Measurements from ENCODE around the gene NDUFS1. TPM values are rescaled to one million over a fixed set of nuclear protein-coding genes. Genes with fewer than 3 reads are reported as not detected.
"Not testable (repeated sequence)": the region's sequence is repeated elsewhere in the genome, so short reads cannot be mapped to it uniquely, and the experiment has no call there.

NDUFS1 gene
- total and polyA plus RNA-seq, 9 of the 15 experiments (the other 6 are each of a cell fraction or from before 2014, with no cell fraction given) = 75.0 to 130 (median 91.5) TPM

DNA sequence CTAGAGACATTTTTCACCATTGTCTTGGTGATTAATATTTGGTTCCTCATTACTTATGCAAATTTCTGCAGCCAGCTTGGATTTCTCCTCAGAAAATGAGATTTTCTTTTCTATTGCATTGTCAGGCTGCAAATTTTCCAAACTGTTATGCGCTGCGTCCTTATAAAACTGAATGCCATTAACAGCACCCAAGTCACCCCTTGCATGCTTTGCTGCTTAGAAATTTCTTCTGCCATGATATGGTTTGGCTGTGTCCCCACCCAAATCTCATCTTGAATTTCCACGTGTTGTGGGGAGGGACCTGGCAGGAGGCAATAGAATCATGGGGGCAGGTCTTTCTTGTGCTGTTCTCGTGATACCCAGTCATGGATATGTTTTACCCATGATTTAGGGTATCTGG is 9.0 kb upstream of the NDUFS1 start:
- H3K9me1 ChIP-seq (ENCODE audit: control insufficient read depth, insufficient read depth, low read length); H3K9ac ChIP-seq (ENCODE audit: insufficient read depth in 1 of 2, low read depth in 2 of 2, low read length in 2 of 2); H3K9me3 ChIP-seq (replicated peaks; ENCODE audit: control insufficient read depth, insufficient read depth, low read depth, low read length); H3K27me3 ChIP-seq (ENCODE audit: control insufficient read depth in 2 of 2, insufficient read depth in 2 of 2, low read length in 2 of 2); intact Hi-C loops (cut with micrococcal nuclease); H3K4me1 ChIP-seq (replicated peaks in 1 of 2; ENCODE audit: control insufficient read depth in 2 of 2, insufficient read depth in 2 of 2, low read length in 2 of 2); H3K4me2 ChIP-seq (ENCODE audit: insufficient read depth, low read length); H3K27ac ChIP-seq (ENCODE audit: extremely low read depth, low read depth, low read length); H2AFZ ChIP-seq (ENCODE audit: low read depth, low read length); DNase-seq (ENCODE audit: extremely low read depth in 1 of 4, low spot score in 3 of 4); in situ Hi-C loops (cut with MboI); H3K79me2 ChIP-seq (ENCODE audit: control insufficient read depth, insufficient read depth, low read length); ATAC-seq; BruUV-seq (replicated peaks); FAIRE-seq; CTCF ChIA-PET (ENCODE audit: low intra/inter-chr PET ratio); H3K4me3 ChIP-seq; H4K20me1 ChIP-seq (replicated peaks; ENCODE audit: control insufficient read depth, insufficient read depth, low read length): not testable (repeated sequence)
- H3K36me3 ChIP-seq (ENCODE audit: control insufficient read depth, insufficient read depth, low read length) = peaks cover 12% of the 10 kb centered on the region
- 13% methylated on average over 2 of the region's 4 CpGs for WGBS (ENCODE audit: insufficient coverage, low coverage, missing lambda C conversion rate)
- POLR2A ChIA-PET = interaction anchor here (1.2 kb wide), 1 partner anchor 9 kb away, joined by 4 read pairs; the partner anchor contains the start of gene EEF1B2

DNA sequence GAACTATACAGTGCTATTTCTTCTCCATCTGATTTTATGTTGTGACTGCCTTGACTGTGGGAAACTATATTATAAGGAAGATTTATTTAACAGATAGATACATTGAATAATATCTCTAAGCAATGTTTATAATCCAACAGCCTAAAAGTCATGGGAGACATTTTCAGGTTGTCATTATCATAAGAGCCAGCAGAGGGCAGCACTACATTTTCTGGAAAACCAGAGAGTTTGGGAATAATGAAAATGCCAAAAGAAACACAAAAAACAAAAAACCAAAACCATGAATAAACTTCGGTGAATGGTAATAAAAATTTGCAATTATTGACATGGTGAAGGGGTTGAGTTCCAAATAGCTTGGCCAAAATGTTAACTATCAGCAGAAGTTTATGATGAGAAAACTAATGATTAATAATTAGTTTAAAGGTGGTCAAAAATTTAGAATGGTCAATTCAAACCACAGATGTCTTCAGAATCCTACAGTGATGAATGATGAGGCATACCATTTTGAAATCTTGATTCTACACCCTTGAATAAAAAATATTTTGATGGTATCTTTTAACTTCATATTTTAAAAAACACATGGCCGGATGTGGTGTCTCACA is 5.1 kb upstream of the NDUFS1 start:
- H3K9me3 ChIP-seq (replicated peaks; ENCODE audit: control insufficient read depth, insufficient read depth, low read depth, low read length) = no peaks in the 10 kb centered on the region; the same call in 1 of the 2 replicates
- H3K4me1 ChIP-seq (replicated peaks in 1 of 2; ENCODE audit: control insufficient read depth in 2 of 2, insufficient read depth in 2 of 2, low read length in 2 of 2) = peaks cover 5 to 7% of the 10 kb centered on the region in 2 experiments; a peak in 4 of 5 replicates
- intact Hi-C loops (cut with micrococcal nuclease) (loop anchor here (5.0 kb wide), 1 partner anchor 98 kb away; no protein-coding TSS in a partner anchor), in situ Hi-C loops (cut with MboI) (no loop called here)
- no peak for FAIRE-seq
- no peak overlapping the region for H3K9ac ChIP-seq (ENCODE audit: insufficient read depth in 1 of 2, low read depth in 2 of 2, low read length in 2 of 2)
- H3K27ac ChIP-seq (ENCODE audit: extremely low read depth, low read depth, low read length) = no peak overlapping the region
- ChIA-PET CTCF (ENCODE audit: low intra/inter-chr PET ratio) (interaction anchor here (0.6 kb wide), 1 partner anchor 29 kb away, joined by 3 read pairs; no protein-coding TSS in a partner anchor), POLR2A (no interaction called here)
- DNase-seq (ENCODE audit: extremely low read depth in 1 of 4, low spot score in 3 of 4) = peak in 1 of 4 experiments; percentile 35
- H3K36me3 ChIP-seq (ENCODE audit: control insufficient read depth, insufficient read depth, low read length) = peaks cover 43% of the 10 kb centered on the region
- 42% methylated on average over 1 of the region's 2 CpGs for WGBS (ENCODE audit: insufficient coverage, low coverage, missing lambda C conversion rate)
- no peak overlapping the region for H3K4me3 ChIP-seq
- H4K20me1 ChIP-seq (replicated peaks; ENCODE audit: control insufficient read depth, insufficient read depth, low read length) = no peaks in the 10 kb centered on the region
- no TSS peak for BruUV-seq (replicated peaks)
- ATAC-seq = no peak
- H3K4me2 ChIP-seq (ENCODE audit: insufficient read depth, low read length) = no peak overlapping the region
- no peak overlapping the region for H2AFZ ChIP-seq (ENCODE audit: low read depth, low read length)
- H3K27me3 ChIP-seq (ENCODE audit: control insufficient read depth in 2 of 2, insufficient read depth in 2 of 2, low read length in 2 of 2) = no peaks in the 10 kb centered on the region
- H3K79me2 ChIP-seq (ENCODE audit: control insufficient read depth, insufficient read depth, low read length) = peaks cover 32% of the 10 kb centered on the region
- no peaks in the 10 kb centered on the region for H3K9me1 ChIP-seq (ENCODE audit: control insufficient read depth, insufficient read depth, low read length)
- TF ChIP-seq CHD1 (IDR thresholded peaks at IDR 0.05; ENCODE audit: low read length) (no peak), MIER1 (IDR thresholded peaks at IDR 0.05; ENCODE audit: low read depth) (no peak), CTCF (IDR thresholded peaks at IDR 0.05 in 2 of 3, conservative IDR thresholded peaks at IDR 0.05 in 1 of 3; ENCODE audit: insufficient read depth in 2 of 3, low read depth in 1 of 3, low read length in 3 of 3) (peak; percentile 33 to 55 (median 45); a peak in 4 of 6 replicates)

Measured in K562 (cell line).